Prostate gland (tissue), 2 donors: ENCODE data around the gene TFCP2. TPM values are rescaled to one million over a fixed set of nuclear protein-coding genes. Genes with fewer than 3 reads are reported as not detected.

Experiments used
- DNase-seq: peaks from one replicate; pipeline ENCODE4 v3.0.0-alpha.2; 2019; ENCODE audit warnings: low spot score
- H3K27ac ChIP-seq, 2 donors: fragments of 200-600 bp; sonication (generic); 2 replicates each; pipeline ENCODE4 v1.5.1; 2017 to 2019
- H3K27me3 ChIP-seq: fragments of 200-600 bp; sonication (generic); replicated peaks from 2 replicates; pipeline ENCODE4 v1.5.1; 2019; ENCODE audit not compliant: insufficient read depth
- H3K36me3 ChIP-seq, 2 donors: fragments of 200-600 bp; sonication (generic); 1 replicate in 1 of 2; 2 replicates in 1 of 2; pipeline versions ENCODE4 v1.5.1 to v1.8.1; 2017 to 2019
- H3K4me1 ChIP-seq: fragments of 200-600 bp; sonication (generic); replicated peaks from 2 replicates; pipeline ENCODE4 v1.5.1; 2019
- H3K4me3 ChIP-seq, 2 donors: fragments of 200-600 bp; sonication (generic); 2 replicates each; pipeline ENCODE4 v1.5.1; 2017 to 2019
- H3K9me3 ChIP-seq: fragments of 200-600 bp; sonication (generic); 2 replicates; pipeline ENCODE4 v1.5.1; 2017
- CTCF ChIP-seq, 4 experiments: fragments of 200-600 bp in 2 of 4; fragments of 450-650 bp in 2 of 4; sonication (generic) in 2 of 4; IDR thresholded peaks; 1 replicate in 3 of 4; 2 replicates in 1 of 4; pipeline ENCODE4 v1.5.1; 2016 to 2019; ENCODE audit warnings: antibody characterized with exemption in 4 of 4, mild to moderate bottlenecking in 2 of 4, moderate library complexity in 2 of 4
- POLR2A ChIP-seq: fragments of 450-650 bp; IDR thresholded peaks from one replicate; pipeline ENCODE4 v1.6.1; 2016; ENCODE audit warnings: antibody characterized with exemption, mild to moderate bottlenecking
- POLR2AphosphoS5 ChIP-seq: sonication (generic); formaldehyde crosslinking; IDR thresholded peaks from one replicate; pipeline ENCODE4 v1.6.1; 2017; ENCODE audit warnings: antibody characterized with exemption
- WGBS: methylation state at CpG from one replicate; pipeline ENCODE4 v1.1.5; 2018; 5-methylcytosine and 5-hydroxymethylcytosine counted together
- intact Hi-C: fragments of 100-400 bp; cut with DNase I; formaldehyde crosslinking; loops from one replicate; pipeline ENCODE4 v1.14.2; 2022
- total RNA-seq, 2 donors: library from RNA; depleted of rRNA; stranded (reverse); fragments of >200 nt; gene quantifications; one replicate each; pipeline ENCODE4 v1.1.0, GENCODE V29; 2016

TFCP2 gene
- total RNA-seq, 2 donors from 2014 or later: 11.5 to 21.0 TPM

- H3K36me3 ChIP-seq: peaks cover 0 to 10% of the 10 kb centered on the region in 2 donors
- H3K4me1 ChIP-seq: no peaks in the 10 kb centered on the region
- DNase-seq: no peak
- no peak overlapping the region for H3K27ac ChIP-seq
- intact Hi-C loops: no loop called here
- H3K27me3 ChIP-seq: no peaks in the 10 kb centered on the region
- WGBS: 79% methylated on average over 4 of the region's 4 CpGs
- TF ChIP-seq POLR2AphosphoS5 (no peak), CTCF (IDR thresholded peaks at IDR 0.05) (no peak), POLR2A (no peak)
- no peak overlapping the region for H3K4me3 ChIP-seq
- no peaks in the 10 kb centered on the region for H3K9me3 ChIP-seq
These were observed 105.7 kb downstream of the TFCP2 start for GRCh38 chr12:51067229-51067628.

- no peaks in the 10 kb centered on the region for H3K4me1 ChIP-seq
- no peak for DNase-seq
- H3K27ac ChIP-seq: no peak overlapping the region
- intact Hi-C loops: no loop called here
- peaks cover 0 to 10% of the 10 kb centered on the region in 2 donors for H3K36me3 ChIP-seq
- no peaks in the 10 kb centered on the region for H3K27me3 ChIP-seq
- H3K9me3 ChIP-seq: no peaks in the 10 kb centered on the region
- WGBS: 91% methylated on average over 5 of the region's 5 CpGs
- TF ChIP-seq POLR2A (no peak), CTCF (IDR thresholded peaks at IDR 0.05) (no peak), POLR2AphosphoS5 (no peak)
- no peak overlapping the region for H3K4me3 ChIP-seq
These were observed 107.4 kb downstream of the TFCP2 start for GRCh38 chr12:51065530-51065929.

GRCh38 chr12:51062631-51063397 is 110.1 kb downstream of the TFCP2 start:
- Histone ChIP-seq H3K4me3 (no peak overlapping the region), H3K36me3 (peaks cover 0 to 18% of the 10 kb centered on the region in 2 donors), H3K27ac (no peak overlapping the region), H3K9me3 (no peaks in the 10 kb centered on the region), H3K4me1 (no peaks in the 10 kb centered on the region), H3K27me3 (no peaks in the 10 kb centered on the region)
- WGBS: 72% methylated on average over 9 of the region's 9 CpGs
- intact Hi-C loops: no loop called here
- TF ChIP-seq CTCF (IDR thresholded peaks at IDR 0.05) (no peak), POLR2A (no peak), POLR2AphosphoS5 (no peak)
- no peak for DNase-seq

GRCh38 chr12:51059086-51059485 is 113.8 kb downstream of the TFCP2 start:
- H3K9me3 ChIP-seq: no peaks in the 10 kb centered on the region
- intact Hi-C loops: loop anchor here (5.0 kb wide), 1 partner anchor 283 kb away; no protein-coding TSS in a partner anchor
- no peaks in the 10 kb centered on the region for H3K27me3 ChIP-seq
- TF ChIP-seq CTCF (IDR thresholded peaks at IDR 0.05) (no peak), POLR2AphosphoS5 (no peak), POLR2A (no peak)
- 80% methylated on average over 7 of the region's 7 CpGs for WGBS
- H3K27ac ChIP-seq: no peak overlapping the region
- H3K4me1 ChIP-seq: no peaks in the 10 kb centered on the region
- DNase-seq: no peak
- H3K4me3 ChIP-seq: no peak overlapping the region
- peaks cover 5 to 10% of the 10 kb centered on the region in 2 donors for H3K36me3 ChIP-seq

GRCh38 chr12:51056242-51056641 is 116.7 kb downstream of the TFCP2 start:
- TF ChIP-seq CTCF (IDR thresholded peaks at IDR 0.05) (no peak), POLR2A (no peak), POLR2AphosphoS5 (no peak)
- no peaks in the 10 kb centered on the region for H3K4me1 ChIP-seq
- H3K36me3 ChIP-seq: peaks cover 5 to 10% of the 10 kb centered on the region in 2 donors
- H3K27ac ChIP-seq: no peak overlapping the region
- intact Hi-C loops: loop anchor here (5.0 kb wide), 1 partner anchor 286 kb away; no protein-coding TSS in a partner anchor
- no peak overlapping the region for H3K4me3 ChIP-seq
- no peaks in the 10 kb centered on the region for H3K9me3 ChIP-seq
- DNase-seq: no peak
- no peaks in the 10 kb centered on the region for H3K27me3 ChIP-seq
- WGBS: 76% methylated on average over 5 of the region's 5 CpGs
